H9 (cell line): ENCODE results near the gene SLC48A1. TPM values are rescaled to one million over a fixed set of nuclear protein-coding genes. Genes with fewer than 3 reads are reported as not detected.

Experiments used
- DNase-seq: peaks from one replicate; pipeline ENCODE4 v3.0.0-alpha.2; 2017
- H2AFZ ChIP-seq: one replicate; pipeline ENCODE4 v1.6.1; 2013; ENCODE audit warnings: mild to moderate bottlenecking, low read length, control low read depth, moderate library complexity
- H2AK5ac ChIP-seq: 2 replicates; pipeline ENCODE4 v1.6.1; 2013; ENCODE audit warnings: low read length, control low read depth, mixed read lengths; ENCODE audit not compliant: insufficient read length
- H2BK120ac ChIP-seq: one replicate; pipeline ENCODE4 v1.6.1; 2013; ENCODE audit warnings: low read depth, mild to moderate bottlenecking, low read length, control low read depth, inconsistent platforms; ENCODE audit not compliant: poor library complexity, severe bottlenecking
- H2BK12ac ChIP-seq: 2 replicates; pipeline ENCODE4 v1.6.1; 2013; ENCODE audit warnings: low read length, control low read depth, mixed read lengths, low read depth; ENCODE audit not compliant: insufficient read length
- H2BK15ac ChIP-seq: 2 replicates; pipeline ENCODE4 v1.6.1; 2013; ENCODE audit warnings: low read depth, low read length, control low read depth
- H2BK20ac ChIP-seq: one replicate; pipeline ENCODE4 v1.6.1; 2013; ENCODE audit warnings: low read depth, mild to moderate bottlenecking, low read length, control low read depth, inconsistent platforms; ENCODE audit not compliant: poor library complexity, severe bottlenecking
- H2BK5ac ChIP-seq: 2 replicates; pipeline ENCODE4 v1.6.1; 2013; ENCODE audit warnings: low read length, control low read depth, mixed read lengths; ENCODE audit not compliant: insufficient read length
- H3K14ac ChIP-seq: 2 replicates; pipeline ENCODE4 v1.6.1; 2013; ENCODE audit warnings: low read length, control low read depth; ENCODE audit not compliant: insufficient read depth
- H3K18ac ChIP-seq: 2 replicates; pipeline ENCODE4 v1.6.1; 2013; ENCODE audit warnings: low read depth, mild to moderate bottlenecking, mixed read lengths, low read length, control low read depth; ENCODE audit not compliant: insufficient read length
- H3K23ac ChIP-seq: 2 replicates; pipeline ENCODE4 v1.6.1; 2013; ENCODE audit warnings: low read length, control low read depth, mixed read lengths, low read depth; ENCODE audit not compliant: insufficient read length
- H3K23me2 ChIP-seq: 2 replicates; pipeline ENCODE4 v1.6.1; 2013; ENCODE audit warnings: low read depth, mild to moderate bottlenecking, mixed read lengths, low read length, control low read depth; ENCODE audit not compliant: insufficient read length, poor library complexity, severe bottlenecking
- H3K27ac ChIP-seq: 2 replicates; pipeline ENCODE4 v1.5.1; 2013; ENCODE audit warnings: low read length, control low read depth, mixed read lengths, low read depth; ENCODE audit not compliant: insufficient read length
- H3K27me3 ChIP-seq: 2 replicates; pipeline ENCODE4 v1.6.1; 2013; ENCODE audit warnings: low read length, control low read depth, inconsistent platforms; ENCODE audit not compliant: insufficient read depth
- H3K4ac ChIP-seq: 2 replicates; pipeline ENCODE4 v1.6.1; 2013; ENCODE audit warnings: low read depth, mild to moderate bottlenecking, control low read depth, inconsistent platforms, low read length, moderate library complexity
- H3K4me1 ChIP-seq: 2 replicates; pipeline ENCODE4 v1.6.1; 2013; ENCODE audit warnings: low read length, control low read depth, inconsistent platforms; ENCODE audit not compliant: insufficient read depth
- H3K4me2 ChIP-seq: 2 replicates; pipeline ENCODE4 v1.6.1; 2013; ENCODE audit warnings: low read length, control low read depth, mixed read lengths; ENCODE audit not compliant: insufficient read length, insufficient read depth
- H3K56ac ChIP-seq: 2 replicates; pipeline ENCODE4 v1.6.1; 2013; ENCODE audit warnings: low read depth, mild to moderate bottlenecking, mixed read lengths, low read length, control low read depth; ENCODE audit not compliant: insufficient read length
- H3K79me1 ChIP-seq: 2 replicates; pipeline ENCODE4 v1.6.1; 2013; ENCODE audit warnings: low read depth, mild to moderate bottlenecking, moderate library complexity, low read length, control low read depth, inconsistent platforms; ENCODE audit not compliant: insufficient read depth, poor library complexity, severe bottlenecking
- H3K79me2 ChIP-seq: 2 replicates; pipeline ENCODE4 v1.6.1; 2013; ENCODE audit warnings: low read length, control low read depth, inconsistent platforms; ENCODE audit not compliant: insufficient read depth
- H3K9ac ChIP-seq: 2 replicates; pipeline ENCODE4 v1.6.1; 2013; ENCODE audit warnings: low read length, control low read depth, mixed read lengths; ENCODE audit not compliant: insufficient read length; ENCODE audit errors: extremely low read depth
- H3K9me3 ChIP-seq: one replicate; pipeline ENCODE4 v1.6.1; 2013; ENCODE audit warnings: low read depth, low read length, inconsistent platforms; ENCODE audit not compliant: control insufficient read depth
- H3T11ph ChIP-seq: one replicate; pipeline ENCODE4 v1.6.1; 2013; ENCODE audit warnings: mild to moderate bottlenecking, low read length, control low read depth, inconsistent platforms
- H4K20me1 ChIP-seq: one replicate; pipeline ENCODE4 v1.6.1; 2013; ENCODE audit not compliant: control insufficient read depth, insufficient read length, insufficient read depth
- H4K5ac ChIP-seq: 2 replicates; pipeline ENCODE4 v1.6.1; 2013; ENCODE audit warnings: low read depth, mild to moderate bottlenecking, mixed read lengths, low read length, control low read depth; ENCODE audit not compliant: insufficient read length
- H4K8ac ChIP-seq: replicated peaks from 2 replicates; pipeline ENCODE4 v1.6.1; 2013; ENCODE audit warnings: low read length, control low read depth, mixed read lengths, low read depth; ENCODE audit not compliant: insufficient read length
- H4K91ac ChIP-seq: 2 replicates; pipeline ENCODE4 v1.6.1; 2013; ENCODE audit warnings: low read depth, mild to moderate bottlenecking, moderate library complexity, mixed read lengths, low read length, control low read depth; ENCODE audit not compliant: insufficient read length
- H3K27ac Mint-ChIP-seq, 3 experiments: 2 replicates in 2 of 3; 3 replicates in 1 of 3; pipeline ENCODE4 v1.8.0; 2020 to 2021; ENCODE audit warnings: mixed read lengths in 3 of 3, mild to moderate bottlenecking in 1 of 3, moderate library complexity in 1 of 3
- H3K27me3 Mint-ChIP-seq: 2 replicates; pipeline ENCODE4 v1.8.0; 2021; ENCODE audit warnings: low read depth, mild to moderate bottlenecking, moderate library complexity, mixed read lengths
- H3K36me3 Mint-ChIP-seq, 3 experiments: 2 replicates in 2 of 3; 3 replicates in 1 of 3; pipeline ENCODE4 v1.8.0; 2020 to 2021; ENCODE audit warnings: low read depth in 3 of 3, mixed read lengths in 3 of 3; ENCODE audit not compliant: insufficient read depth in 1 of 3
- H3K4me1 Mint-ChIP-seq, 2 experiments: 2 replicates each; pipeline ENCODE4 v1.8.0; 2020; ENCODE audit warnings: mixed read lengths in 2 of 2
- H3K4me3 Mint-ChIP-seq, 2 experiments: 2 replicates in 1 of 2; 3 replicates in 1 of 2; pipeline ENCODE4 v1.8.0; 2020 to 2021; ENCODE audit warnings: mild to moderate bottlenecking in 2 of 2, mixed read lengths in 2 of 2, moderate library complexity in 1 of 2
- H3K9me3 Mint-ChIP-seq, 2 experiments: 2 replicates in 1 of 2; 3 replicates in 1 of 2; pipeline ENCODE4 v1.8.0; 2020; ENCODE audit warnings: mild to moderate bottlenecking in 2 of 2, mixed read lengths in 2 of 2, moderate library complexity in 1 of 2
- CTCF ChIP-seq: fragments of 200-600 bp; sonication (generic); conservative IDR thresholded peaks from 3 replicates; pipeline ENCODE4 v1.8.0; 2021; ENCODE audit warnings: antibody characterized with exemption, mild to moderate bottlenecking
- WGBS: extraction: QIAGEN DNeasy Blood & Tissue Kit; methylation state at CpG from one replicate; pipeline ENCODE4 v1.1.7; 2013; ENCODE audit warnings: missing lambda C conversion rate, low lambda C conversion rate, mixed read lengths; ENCODE audit not compliant: insufficient read length; ENCODE audit errors: extremely low coverage; 5-methylcytosine and 5-hydroxymethylcytosine counted together
- total RNA-seq: library from RNA; stranded (reverse); gene quantifications from 2 replicates; pipeline ENCODE4 v1.2.1, GENCODE V29; 2021

Gene SLC48A1
- total RNA-seq, 1 experiment from 2014 or later = 10.6 TPM

GRCh38 chr12:47816403-47817271, 43.6 kb downstream of the SLC48A1 start:
- H3K9me3 Mint-ChIP-seq = no peaks in the 10 kb centered on the region
- no peak overlapping the region for H3K56ac ChIP-seq
- no peak overlapping the region for H3K27ac ChIP-seq
- H3K79me1 ChIP-seq = peaks cover 3% of the 10 kb centered on the region
- peak overlapping the region; percentile 7 for H3K4me2 ChIP-seq
- no peak overlapping the region for H4K5ac ChIP-seq
- H3T11ph ChIP-seq = no peak overlapping the region
- no peak overlapping the region for H3K23ac ChIP-seq
- H4K91ac ChIP-seq = no peak overlapping the region
- H3K9ac ChIP-seq = no peak overlapping the region
- DNase-seq = no peak
- H2BK120ac ChIP-seq = no peak overlapping the region
- peaks cover 25% of the 10 kb centered on the region; the same call in 1 of the 2 replicates for H3K79me2 ChIP-seq
- no peak overlapping the region for H2AK5ac ChIP-seq
- H2BK20ac ChIP-seq = no peak overlapping the region
- H3K27ac Mint-ChIP-seq = peak overlapping the region; percentile 84 to 90 (median 84)
- peak overlapping the region; percentile 13 to 68 for H3K4me3 Mint-ChIP-seq
- no peaks in the 10 kb centered on the region for H3K27me3 ChIP-seq
- no peak overlapping the region for H2BK5ac ChIP-seq
- H3K4me1 ChIP-seq = peaks cover 26% of the 10 kb centered on the region
- peaks cover 12% of the 10 kb centered on the region for H3K23me2 ChIP-seq
- WGBS = no CpG with 5 or more reads among the region's 12 CpGs
- peaks cover 2 to 9% (median 5%) of the 10 kb centered on the region in 3 experiments; a peak in 4 of 7 replicates for H3K36me3 Mint-ChIP-seq
- no peak overlapping the region for H2AFZ ChIP-seq
- H3K18ac ChIP-seq = no peak overlapping the region
- H4K8ac ChIP-seq = no peak overlapping the region
- no peak overlapping the region for H2BK15ac ChIP-seq
- H3K4me1 Mint-ChIP-seq = peaks cover 68 to 71% of the 10 kb centered on the region in 2 experiments
- no peaks in the 10 kb centered on the region for H4K20me1 ChIP-seq
- no peak overlapping the region for H3K4ac ChIP-seq
- no peak for TF ChIP-seq CTCF
- H3K27me3 Mint-ChIP-seq = peaks cover 2% of the 10 kb centered on the region; the same call in 1 of the 2 replicates
- no peak overlapping the region for H2BK12ac ChIP-seq
- H3K14ac ChIP-seq = 0 out of 2 replicates have a peak overlapping the region, but pooled peaks have one; percentile 13
- no peaks in the 10 kb centered on the region for H3K9me3 ChIP-seq
